Measurements from ENCODE around the gene PAH. TPM values are rescaled to one million over a fixed set of nuclear protein-coding genes. Genes with fewer than 3 reads are reported as not detected.

PAH gene
- total RNA-seq, 1 experiment from 2014 or later = 0.19 TPM

- H3K4me2 ChIP-seq (ENCODE audit: low read depth, low read length, poor library complexity, severe bottlenecking) = no peak overlapping the region
- H3K4me3 ChIP-seq (ENCODE audit: low read length) = no peak overlapping the region
- no peak overlapping the region for H3K27ac ChIP-seq (ENCODE audit: low read length)
- no peaks in the 10 kb centered on the region for H3K9me3 ChIP-seq (ENCODE audit: low read length)
- H3K36me3 ChIP-seq (ENCODE audit: insufficient read depth, low read length) = no peaks in the 10 kb centered on the region
- H3K9ac ChIP-seq (ENCODE audit: low read length) = no peak overlapping the region
- no peaks in the 10 kb centered on the region for H3K27me3 ChIP-seq (ENCODE audit: low read length)
- no peaks in the 10 kb centered on the region for H4K20me1 ChIP-seq (ENCODE audit: insufficient read depth, low read depth, low read length)
- no peaks in the 10 kb centered on the region for H3K79me2 ChIP-seq (ENCODE audit: low read length)
- no peaks in the 10 kb centered on the region for H3K9me2 ChIP-seq (replicated peaks; ENCODE audit: insufficient read depth, low read length)
- no peak for DNase-seq
- H3K4me1 ChIP-seq (ENCODE audit: low read length) = peaks cover 6% of the 10 kb centered on the region; the same call in 1 of the 2 replicates
- no peak overlapping the region for H2AFZ ChIP-seq (ENCODE audit: low read length)
Observed at GRCh38 chr12:102797528-102797927, 119.5 kb downstream of the PAH start.

GRCh38 chr12:102793921-102794320, 123.1 kb downstream of the PAH start:
- H4K20me1 ChIP-seq (ENCODE audit: insufficient read depth, low read depth, low read length) = no peaks in the 10 kb centered on the region
- H3K36me3 ChIP-seq (ENCODE audit: insufficient read depth, low read length) = no peaks in the 10 kb centered on the region
- no peak overlapping the region for H3K9ac ChIP-seq (ENCODE audit: low read length)
- no peaks in the 10 kb centered on the region for H3K27me3 ChIP-seq (ENCODE audit: low read length)
- DNase-seq = no peak
- H3K4me3 ChIP-seq (ENCODE audit: low read length) = no peak overlapping the region
- H3K4me2 ChIP-seq (ENCODE audit: low read depth, low read length, poor library complexity, severe bottlenecking) = no peak overlapping the region
- H3K79me2 ChIP-seq (ENCODE audit: low read length) = no peaks in the 10 kb centered on the region
- no peak overlapping the region for H3K27ac ChIP-seq (ENCODE audit: low read length)
- H3K9me2 ChIP-seq (replicated peaks; ENCODE audit: insufficient read depth, low read length) = no peaks in the 10 kb centered on the region
- H3K9me3 ChIP-seq (ENCODE audit: low read length) = no peaks in the 10 kb centered on the region
- peaks cover 6% of the 10 kb centered on the region; the same call in 1 of the 2 replicates for H3K4me1 ChIP-seq (ENCODE audit: low read length)
- no peak overlapping the region for H2AFZ ChIP-seq (ENCODE audit: low read length)

Other genes starting within 250 kb of the PAH start
- gene ASCL1, start 40.4 kb upstream of the PAH start, total RNA-seq (2014; rRNA removed; shearing (Covaris generic); ENCODE audit: low replicate concordance) = not detected in 2 replicates

All from Karpas-422 (cell line).